PC-3 (cell line): ENCODE data around the gene CMC1. TPM values are rescaled to one million over a fixed set of nuclear protein-coding genes. Genes with fewer than 3 reads are reported as not detected.

Experiments
- ATAC-seq: fragments of 200-7000 bp; cut with Tn5 transposase; 2 replicates; pipeline ENCODE4 v1.9.1; 2020; ENCODE audit warnings: mild to moderate bottlenecking, moderate library complexity
- BruUV-seq: library from RNA; stranded (reverse); fragments of 400-500 nt; replicated peaks from 2 replicates; lab custom pipeline; 2021; lab: Mats Ljungman, UMichigan
- CTCF ChIA-PET: fragments of 300-600 bp; sonication (Branson Sonifier 250); formaldehyde crosslinking; loops from one replicate; lab custom pipeline; 2022; ENCODE audit warnings: antibody characterized with exemption; lab: Charles Lee
- POLR2A ChIA-PET: fragments of 300-600 bp; sonication (Branson Sonifier 250); formaldehyde crosslinking; loops from one replicate; lab custom pipeline; 2022; ENCODE audit warnings: antibody characterized with exemption; ENCODE audit not compliant: unreplicated experiment; lab: Charles Lee
- DNase-seq: peaks from one replicate; pipeline ENCODE4 v3.0.0-alpha.2; 2015
- H2AFZ ChIP-seq: fragments of 300-600 bp; sonication (generic); 2 replicates; pipeline ENCODE4 v1.6.0; 2016; ENCODE audit warnings: antibody characterized with exemption, low read length
- H3F3A ChIP-seq: fragments of 300-600 bp; sonication (generic); one replicate; pipeline ENCODE4 v1.6.0; 2017; ENCODE audit warnings: antibody characterized with exemption, low read length, control low read depth, mild to moderate bottlenecking; ENCODE audit not compliant: unreplicated experiment
- H3K27ac ChIP-seq: fragments of 300-600 bp; sonication (generic); 2 replicates; pipeline ENCODE4 v1.5.1; 2016; ENCODE audit warnings: mild to moderate bottlenecking, low read length
- H3K27me3 ChIP-seq: fragments of 300-600 bp; sonication (generic); 2 replicates; pipeline ENCODE4 v1.6.1; 2016; ENCODE audit warnings: low read length, mixed read lengths
- H3K36me3 ChIP-seq: fragments of 300-600 bp; sonication (generic); 2 replicates; pipeline ENCODE4 v1.6.1; 2016; ENCODE audit warnings: low read depth, mixed run types, low read length, mixed read lengths
- H3K4me1 ChIP-seq: fragments of 300-600 bp; sonication (generic); 2 replicates; pipeline ENCODE4 v1.5.1; 2016; ENCODE audit warnings: low read length; ENCODE audit not compliant: insufficient read depth
- H3K4me2 ChIP-seq: fragments of 300-600 bp; sonication (generic); 2 replicates; pipeline ENCODE4 v1.6.0; 2016; ENCODE audit warnings: low read length
- H3K4me3 ChIP-seq: fragments of 300-600 bp; sonication (generic); 2 replicates; pipeline ENCODE4 v1.5.1; 2016; ENCODE audit warnings: mild to moderate bottlenecking, low read length, mixed read lengths
- H3K79me2 ChIP-seq: fragments of 300-600 bp; sonication (generic); 2 replicates; pipeline ENCODE4 v1.6.1; 2017; ENCODE audit warnings: low read length, mixed read lengths
- H3K9ac ChIP-seq: fragments of 300-600 bp; sonication (generic); 2 replicates; pipeline ENCODE4 v1.6.0; 2016; ENCODE audit warnings: mild to moderate bottlenecking, low read length
- H3K9me2 ChIP-seq: fragments of 300-600 bp; sonication (generic); replicated peaks from 2 replicates; pipeline ENCODE4 v1.6.1; 2016; ENCODE audit warnings: mixed run types, low read length, mixed read lengths
- H3K9me3 ChIP-seq: fragments of 300-600 bp; sonication (generic); 2 replicates; pipeline ENCODE4 v1.6.1; 2016; ENCODE audit warnings: low read length, mixed read lengths
- H4K20me1 ChIP-seq: fragments of 300-600 bp; sonication (generic); 2 replicates; pipeline ENCODE4 v1.6.1; 2016; ENCODE audit warnings: low read length, mixed read lengths
- CTCF ChIP-seq: fragments of 300-600 bp; sonication (generic); conservative IDR thresholded peaks from 2 replicates; pipeline ENCODE4 v1.5.1; 2017; ENCODE audit warnings: antibody characterized with exemption, low read depth, mild to moderate bottlenecking, low read length
- EZH2 ChIP-seq: fragments of 300-600 bp; sonication (generic); IDR thresholded peaks from one replicate; pipeline ENCODE4 v1.6.1; 2017; ENCODE audit warnings: antibody characterized with exemption, mild to moderate bottlenecking, low read length; ENCODE audit not compliant: unreplicated experiment
- EZH2phosphoT487 ChIP-seq: fragments of 300-600 bp; sonication (generic); IDR thresholded peaks from 2 replicates; pipeline ENCODE4 v1.6.1; 2018; ENCODE audit warnings: mild to moderate bottlenecking, antibody characterized with exemption, low read length, borderline replicate concordance
- intact Hi-C: fragments of 100-400 bp; cut with micrococcal nuclease; formaldehyde crosslinking; loops from 2 replicates; pipeline ENCODE4 v1.9.0; 2023
- total RNA-seq: library from RNA; depleted of rRNA; stranded (reverse); fragments of >200 nt; gene quantifications from 2 replicates; pipeline ENCODE4 v1.2.3, GENCODE V29; 2014

The CMC1 gene
- total RNA-seq, 1 experiment from 2014 or later: 16.7 TPM

GRCh38 chr3:28224430-28224829 is 17.0 kb upstream of the CMC1 start:
- Histone ChIP-seq H3K4me2 (no peak overlapping the region), H3K4me3 (no peak overlapping the region), H3K4me1 (no peaks in the 10 kb centered on the region), H3K27me3 (no peaks in the 10 kb centered on the region), H3K27ac (no peak overlapping the region), H2AFZ (no peak overlapping the region), H3K9me3 (no peaks in the 10 kb centered on the region), H3K9me2 (no peaks in the 10 kb centered on the region), H4K20me1 (no peaks in the 10 kb centered on the region), H3F3A (no peaks in the 10 kb centered on the region), H3K9ac (no peak overlapping the region), H3K79me2 (no peaks in the 10 kb centered on the region), H3K36me3 (no peaks in the 10 kb centered on the region)
- intact Hi-C loops: no loop called here
- ATAC-seq: no peak
- POLR2A ChIA-PET: no interaction called here
- no TSS peak for BruUV-seq
- TF ChIP-seq EZH2phosphoT487: no peak
- CTCF ChIA-PET: no interaction called here
- DNase-seq: no peak

- Histone ChIP-seq H3K9me2 (no peaks in the 10 kb centered on the region), H3K27ac (no peak overlapping the region), H3K9ac (no peak overlapping the region), H4K20me1 (no peaks in the 10 kb centered on the region), H3K4me2 (no peak overlapping the region), H3K9me3 (no peaks in the 10 kb centered on the region), H3K4me1 (no peaks in the 10 kb centered on the region), H2AFZ (no peak overlapping the region), H3K4me3 (no peak overlapping the region), H3F3A (no peaks in the 10 kb centered on the region), H3K79me2 (no peaks in the 10 kb centered on the region), H3K27me3 (no peaks in the 10 kb centered on the region), H3K36me3 (no peaks in the 10 kb centered on the region)
- no peak for DNase-seq
- BruUV-seq: no TSS peak
- TF ChIP-seq EZH2 (no peak), CTCF (no peak), EZH2phosphoT487 (no peak)
- no peak for ATAC-seq
- POLR2A ChIA-PET: no interaction called here
- CTCF ChIA-PET: no interaction called here
- intact Hi-C loops: no loop called here
These were observed 15.4 kb upstream of the CMC1 start for GRCh38 chr3:28226020-28226419.

- no peaks in the 10 kb centered on the region for H3K36me3 ChIP-seq
- DNase-seq: no peak
- H3K4me2 ChIP-seq: no peak overlapping the region
- intact Hi-C loops: no loop called here
- H4K20me1 ChIP-seq: no peaks in the 10 kb centered on the region
- H3K27ac ChIP-seq: no peak overlapping the region
- ChIA-PET POLR2A (no interaction called here), CTCF (interaction anchor here (0.6 kb wide), 1 partner anchor 1940 kb away, joined by 6 read pairs; no protein-coding TSS in a partner anchor)
- no peaks in the 10 kb centered on the region for H3F3A ChIP-seq
- H3K4me1 ChIP-seq: no peaks in the 10 kb centered on the region
- H3K9me3 ChIP-seq: no peaks in the 10 kb centered on the region
- no peaks in the 10 kb centered on the region for H3K27me3 ChIP-seq
- H2AFZ ChIP-seq: no peak overlapping the region
- H3K4me3 ChIP-seq: no peak overlapping the region
- H3K9ac ChIP-seq: no peak overlapping the region
- TF ChIP-seq CTCF: no peak
- no peak for TF ChIP-seq EZH2phosphoT487
- no peak for TF ChIP-seq EZH2
- H3K79me2 ChIP-seq: no peaks in the 10 kb centered on the region
- BruUV-seq: no TSS peak
- no peak for ATAC-seq
- no peaks in the 10 kb centered on the region for H3K9me2 ChIP-seq
These were observed 12.8 kb upstream of the CMC1 start for GRCh38 chr3:28228623-28229022.
